OCI-LY7 (cell line): Measurements from ENCODE around the gene TIMM9. TPM values are rescaled to one million over a fixed set of nuclear protein-coding genes. Genes with fewer than 3 reads are reported as not detected.

Experiments
- BruUV-seq: library from RNA; stranded (reverse); fragments of 400-500 nt; replicated peaks from 2 replicates; lab custom pipeline; 2021; lab: Mats Ljungman, UMichigan
- CTCF ChIA-PET: fragments of 300-600 bp; sonication (Branson Sonifier 250); formaldehyde crosslinking; loops from one replicate; lab custom pipeline; 2022; ENCODE audit warnings: antibody characterized with exemption; ENCODE audit not compliant: unreplicated experiment; lab: Charles Lee
- POLR2A ChIA-PET: fragments of 300-600 bp; sonication (Branson Sonifier 250); formaldehyde crosslinking; loops from one replicate; lab custom pipeline; 2022; ENCODE audit warnings: antibody characterized with exemption; lab: Charles Lee
- DNase-seq: peaks from one replicate; pipeline ENCODE4 v3.0.0-alpha.2; 2015; ENCODE audit warnings: low spot score
- H2AFZ ChIP-seq: fragments of 200-600 bp; sonication (generic), shearing (Covaris generic); 2 replicates; pipeline ENCODE4 v1.6.1; 2014; ENCODE audit warnings: mild to moderate bottlenecking, antibody characterized with exemption, low read length, moderate library complexity
- H3K27ac ChIP-seq: fragments of 200-600 bp; sonication (generic); 2 replicates; pipeline ENCODE4 v1.5.1; 2014; ENCODE audit warnings: mixed run types, low read depth, mild to moderate bottlenecking, moderate library complexity, low read length, inconsistent platforms; ENCODE audit not compliant: poor library complexity, severe bottlenecking
- H3K36me3 ChIP-seq: fragments of 200-600 bp; sonication (generic); 2 replicates; pipeline ENCODE4 v1.6.1; 2014; ENCODE audit warnings: mild to moderate bottlenecking, antibody characterized with exemption, low read length, moderate library complexity, mixed read lengths; ENCODE audit not compliant: insufficient read depth
- H3K4me1 ChIP-seq: fragments of 200-600 bp; sonication (generic); 2 replicates; pipeline ENCODE4 v1.5.1; 2014; ENCODE audit warnings: mild to moderate bottlenecking, low read length; ENCODE audit not compliant: insufficient read depth, poor library complexity, severe bottlenecking
- H3K4me2 ChIP-seq: fragments of 200-600 bp; sonication (generic); 2 replicates; pipeline ENCODE4 v1.6.1; 2014; ENCODE audit warnings: mild to moderate bottlenecking, low read length
- H3K4me3 ChIP-seq: fragments of 200-600 bp; sonication (generic); 2 replicates; pipeline ENCODE4 v1.5.1; 2014; ENCODE audit warnings: mild to moderate bottlenecking, low read depth, low read length; ENCODE audit not compliant: poor library complexity, severe bottlenecking
- H3K79me2 ChIP-seq: fragments of 200-600 bp; sonication (generic); 2 replicates; pipeline ENCODE4 v1.6.1; 2016; ENCODE audit warnings: low read depth, mild to moderate bottlenecking, low read length, moderate library complexity, mixed read lengths; ENCODE audit not compliant: insufficient read depth
- H3K9me2 ChIP-seq: fragments of 200-600 bp; sonication (generic); 2 replicates; pipeline ENCODE4 v1.6.1; 2016; ENCODE audit warnings: mild to moderate bottlenecking, low read length, mixed read lengths; ENCODE audit not compliant: insufficient read depth
- H3K9me3 ChIP-seq: fragments of 200-600 bp; sonication (generic); 2 replicates; pipeline ENCODE4 v1.6.1; 2014; ENCODE audit warnings: mild to moderate bottlenecking, mixed run types, low read length, mixed read lengths
- H4K20me1 ChIP-seq: fragments of 200-600 bp; sonication (generic); 2 replicates; pipeline ENCODE4 v1.6.1; 2014; ENCODE audit warnings: mild to moderate bottlenecking, antibody characterized with exemption, low read length, moderate library complexity, mixed read lengths; ENCODE audit not compliant: insufficient read depth
- CTCF ChIP-seq: fragments of 200-600 bp; sonication (generic); conservative IDR thresholded peaks from 2 replicates; pipeline ENCODE4 v1.5.1; 2014; ENCODE audit warnings: mild to moderate bottlenecking, antibody characterized with exemption, low read length, moderate library complexity, mixed read lengths
- EZH2phosphoT487 ChIP-seq: fragments of 200-600 bp; sonication (generic); IDR thresholded peaks from 2 replicates; pipeline ENCODE4 v1.6.1; 2018; ENCODE audit warnings: low read depth, borderline replicate concordance, mild to moderate bottlenecking, mixed run types, antibody characterized with exemption, low read length, moderate library complexity, mixed read lengths
- intact Hi-C: fragments of 100-400 bp; cut with micrococcal nuclease; formaldehyde crosslinking; loops from one replicate; pipeline ENCODE4 v1.10.0; 2022; ENCODE audit not compliant: unreplicated experiment
- total RNA-seq, 2 experiments: library from RNA; depleted of rRNA in 1 of 2; stranded (reverse); fragments of >200 nt in 1 of 2; shearing (Covaris generic) in 1 of 2; gene quantifications; 2 replicates each; pipeline ENCODE4 v1.2.3, GENCODE V29; 2014 to 2022

TIMM9 gene
- total RNA-seq, 2 experiments from 2014 or later = 37.2 to 60.3 TPM

GRCh38 chr14:58465421-58465820 is 38.1 kb upstream of the TIMM9 start:
- no TSS peak for BruUV-seq
- TF ChIP-seq CTCF (no peak), EZH2phosphoT487 (no peak)
- Histone ChIP-seq H2AFZ (no peak overlapping the region), H3K79me2 (no peaks in the 10 kb centered on the region), H3K9me2 (no peaks in the 10 kb centered on the region), H3K27ac (no peak overlapping the region), H4K20me1 (no peaks in the 10 kb centered on the region), H3K4me1 (no peaks in the 10 kb centered on the region), H3K9me3 (no peaks in the 10 kb centered on the region), H3K4me3 (no peak overlapping the region), H3K36me3 (peaks cover 71% of the 10 kb centered on the region), H3K4me2 (no peak overlapping the region)
- POLR2A ChIA-PET = interaction anchor here (0.6 to 1.1 kb wide), 2 partner anchors 21 to 28 kb away, joined by 3 to 9 read pairs; no protein-coding TSS in a partner anchor
- intact Hi-C loops = no loop called here
- no peak for DNase-seq
- CTCF ChIA-PET = no interaction called here

- no peak overlapping the region for H3K4me2 ChIP-seq
- H3K4me1 ChIP-seq = no peaks in the 10 kb centered on the region
- H3K36me3 ChIP-seq = peaks cover 79% of the 10 kb centered on the region
- POLR2A ChIA-PET = interaction anchor here (1.1 kb wide), 1 partner anchor 27 kb away, joined by 3 read pairs; no protein-coding TSS in a partner anchor
- DNase-seq = no peak
- BruUV-seq = no TSS peak
- no peaks in the 10 kb centered on the region for H3K9me3 ChIP-seq
- no peaks in the 10 kb centered on the region for H4K20me1 ChIP-seq
- intact Hi-C loops = no loop called here
- H2AFZ ChIP-seq = no peak overlapping the region
- H3K79me2 ChIP-seq = no peaks in the 10 kb centered on the region
- no peaks in the 10 kb centered on the region for H3K9me2 ChIP-seq
- no peak overlapping the region for H3K27ac ChIP-seq
- CTCF ChIA-PET = no interaction called here
- no peak overlapping the region for H3K4me3 ChIP-seq
- TF ChIP-seq EZH2phosphoT487 = no peak
- TF ChIP-seq CTCF = no peak
These were observed 37.3 kb upstream of the TIMM9 start for GRCh38 chr14:58464652-58465051.

- POLR2A ChIA-PET = no interaction called here
- peaks cover 74% of the 10 kb centered on the region for H3K36me3 ChIP-seq
- H4K20me1 ChIP-seq = no peaks in the 10 kb centered on the region
- no peak for DNase-seq
- H3K4me2 ChIP-seq = no peak overlapping the region
- H3K9me2 ChIP-seq = no peaks in the 10 kb centered on the region
- no peaks in the 10 kb centered on the region for H3K79me2 ChIP-seq
- H3K4me3 ChIP-seq = no peak overlapping the region
- CTCF ChIA-PET = no interaction called here
- no peak overlapping the region for H2AFZ ChIP-seq
- intact Hi-C loops = no loop called here
- BruUV-seq = no TSS peak
- no peaks in the 10 kb centered on the region for H3K9me3 ChIP-seq
- TF ChIP-seq EZH2phosphoT487 (no peak), CTCF (no peak)
- no peaks in the 10 kb centered on the region for H3K4me1 ChIP-seq
- no peak overlapping the region for H3K27ac ChIP-seq
These were observed 35.8 kb upstream of the TIMM9 start for GRCh38 chr14:58463147-58463546.
